Fibroblast of pulmonary artery (primary cell): Measurements from ENCODE around the gene ASXL1.
"Not testable (repeated sequence)": the region's sequence is repeated elsewhere in the genome, so short reads cannot be mapped to it uniquely, and the experiment has no call there.

Experiments used
- DNase-seq: peaks from one replicate; pipeline ENCODE4 v3.0.0-alpha.2; 2010; ENCODE audit warnings: low read depth
- H3K4me3 ChIP-seq: replicated peaks from 2 replicates; pipeline ENCODE4 v1.5.1; 2011; ENCODE audit warnings: low read depth, mild to moderate bottlenecking, control low read depth, low read length, moderate library complexity
- TF ChIP-seq, protein P1 (sequence below): IDR thresholded peaks from 2 replicates; pipeline ENCODE4 v1.5.1; 2011; ENCODE audit warnings: mild to moderate bottlenecking, control low read depth, low read length, inconsistent platforms; ENCODE audit errors: missing control alignments

The ASXL1 gene

DNA sequence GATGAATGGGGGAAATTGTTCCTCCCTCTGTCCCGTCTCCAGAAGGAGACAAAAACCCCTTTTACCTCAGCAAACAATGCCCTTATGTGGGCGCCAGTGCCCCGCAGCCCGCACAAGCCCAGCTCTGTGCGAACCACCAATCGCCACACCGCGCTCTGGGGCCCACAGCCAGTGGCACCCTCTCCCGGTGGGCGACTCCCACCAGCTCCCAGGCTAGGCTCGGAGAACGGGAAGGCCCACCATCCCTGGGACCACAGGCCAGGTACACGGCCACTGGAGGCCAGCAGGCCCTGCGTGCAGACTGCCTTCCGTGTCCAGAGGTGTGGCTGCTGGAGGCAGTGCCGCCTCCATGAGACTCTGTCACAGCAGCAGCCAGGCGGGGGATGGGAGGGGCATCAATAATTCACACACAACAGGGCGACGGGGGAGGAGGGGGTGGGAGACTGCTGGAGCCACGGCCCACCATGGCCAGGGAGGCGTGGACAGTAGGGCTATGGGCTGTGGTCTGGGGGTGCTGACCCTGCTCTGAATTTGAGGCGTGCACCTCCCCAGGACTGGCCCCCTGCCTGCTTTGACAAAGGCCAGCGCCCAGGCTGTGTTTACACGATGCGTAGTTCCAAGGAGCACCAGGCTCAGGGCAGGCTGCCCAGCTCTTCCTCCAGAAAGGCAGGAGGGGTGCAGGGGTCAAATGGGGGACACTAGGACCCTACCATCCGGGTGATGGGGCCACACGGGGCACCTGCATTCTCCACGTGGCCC lies 105.7 kb downstream of the ASXL1 start:
- H3K4me3 ChIP-seq = no peak overlapping the region
- no peak for DNase-seq
- TF ChIP-seq, protein P1, sequence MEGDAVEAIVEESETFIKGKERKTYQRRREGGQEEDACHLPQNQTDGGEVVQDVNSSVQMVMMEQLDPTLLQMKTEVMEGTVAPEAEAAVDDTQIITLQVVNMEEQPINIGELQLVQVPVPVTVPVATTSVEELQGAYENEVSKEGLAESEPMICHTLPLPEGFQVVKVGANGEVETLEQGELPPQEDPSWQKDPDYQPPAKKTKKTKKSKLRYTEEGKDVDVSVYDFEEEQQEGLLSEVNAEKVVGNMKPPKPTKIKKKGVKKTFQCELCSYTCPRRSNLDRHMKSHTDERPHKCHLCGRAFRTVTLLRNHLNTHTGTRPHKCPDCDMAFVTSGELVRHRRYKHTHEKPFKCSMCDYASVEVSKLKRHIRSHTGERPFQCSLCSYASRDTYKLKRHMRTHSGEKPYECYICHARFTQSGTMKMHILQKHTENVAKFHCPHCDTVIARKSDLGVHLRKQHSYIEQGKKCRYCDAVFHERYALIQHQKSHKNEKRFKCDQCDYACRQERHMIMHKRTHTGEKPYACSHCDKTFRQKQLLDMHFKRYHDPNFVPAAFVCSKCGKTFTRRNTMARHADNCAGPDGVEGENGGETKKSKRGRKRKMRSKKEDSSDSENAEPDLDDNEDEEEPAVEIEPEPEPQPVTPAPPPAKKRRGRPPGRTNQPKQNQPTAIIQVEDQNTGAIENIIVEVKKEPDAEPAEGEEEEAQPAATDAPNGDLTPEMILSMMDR = no peak

DNA sequence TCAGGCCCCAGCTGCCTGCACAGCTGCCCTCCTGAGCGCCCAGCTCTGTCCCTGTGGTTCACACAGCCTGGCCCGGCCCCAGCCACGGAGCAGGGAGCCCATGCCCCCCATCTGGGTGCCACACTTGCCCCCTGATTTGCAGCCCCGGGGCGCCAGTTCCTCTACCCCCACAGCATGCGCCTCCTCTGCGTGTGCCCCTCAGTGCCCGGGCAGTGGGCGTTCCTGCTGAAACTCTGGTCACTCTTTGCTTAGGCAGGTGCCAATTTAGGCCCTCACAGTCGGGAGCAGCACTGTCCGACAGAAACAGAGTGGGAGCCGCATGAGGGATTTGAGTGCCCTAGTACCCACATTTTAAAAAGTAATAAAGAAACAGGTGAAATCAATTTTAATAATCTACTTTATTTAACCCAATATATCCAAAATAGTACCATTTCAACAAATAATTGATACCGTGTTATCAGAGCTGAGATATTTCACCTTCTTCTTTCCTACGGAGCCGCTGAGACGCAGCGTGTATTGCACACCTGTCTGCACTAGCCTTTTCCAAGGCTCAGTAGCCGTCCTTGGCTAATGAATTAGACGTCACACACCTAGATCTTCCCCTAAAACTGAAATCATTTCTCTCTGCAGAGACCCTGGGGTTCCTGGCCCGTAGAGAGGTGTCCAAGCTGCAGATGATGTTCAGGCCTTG lies 106.4 kb downstream of the ASXL1 start:
- H3K4me3 ChIP-seq = no peak overlapping the region
- TF ChIP-seq, protein P1 = no peak
- DNase-seq = no peak

DNA sequence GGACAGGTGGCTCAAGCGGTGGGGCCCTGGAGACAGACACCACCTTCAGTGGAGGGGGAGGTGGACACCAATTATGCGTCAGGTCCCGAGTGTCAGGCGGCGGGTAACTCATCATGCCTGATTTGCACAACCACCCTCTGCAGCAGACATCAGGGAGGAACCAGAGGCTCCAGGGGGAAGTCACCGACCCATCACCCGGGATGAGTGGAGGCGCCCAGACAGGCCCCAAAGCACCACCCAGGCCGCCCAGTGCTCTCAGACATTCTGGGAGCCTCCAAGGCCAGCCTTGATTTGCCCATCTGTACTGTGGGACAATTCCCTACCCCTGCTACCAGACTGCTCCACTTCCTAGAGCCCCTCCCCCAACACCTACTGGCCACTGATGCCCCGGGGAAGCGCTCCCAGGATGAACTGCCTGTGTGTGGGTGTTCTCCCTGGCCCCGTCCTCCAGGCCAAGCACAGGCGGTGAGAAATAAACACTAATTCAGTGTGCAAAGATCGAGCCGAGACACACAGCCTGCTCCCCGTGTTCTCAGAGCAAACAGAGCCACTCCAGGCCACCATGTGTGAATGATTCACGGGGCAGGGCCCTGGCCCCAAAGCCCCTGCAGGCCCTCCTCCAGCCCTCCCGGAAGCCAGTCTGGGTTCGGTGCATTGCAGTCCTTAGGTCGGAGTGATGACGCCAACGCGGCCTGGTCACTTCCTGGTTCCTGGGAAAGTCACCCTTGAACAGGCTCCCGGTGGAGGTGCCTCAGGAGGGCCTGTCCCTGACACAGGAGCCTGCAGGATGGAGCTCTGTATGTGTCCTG lies 107.2 kb downstream of the ASXL1 start:
- TF ChIP-seq, protein P1 = no peak
- peak; percentile 85 for DNase-seq
- no peak overlapping the region for H3K4me3 ChIP-seq

DNA sequence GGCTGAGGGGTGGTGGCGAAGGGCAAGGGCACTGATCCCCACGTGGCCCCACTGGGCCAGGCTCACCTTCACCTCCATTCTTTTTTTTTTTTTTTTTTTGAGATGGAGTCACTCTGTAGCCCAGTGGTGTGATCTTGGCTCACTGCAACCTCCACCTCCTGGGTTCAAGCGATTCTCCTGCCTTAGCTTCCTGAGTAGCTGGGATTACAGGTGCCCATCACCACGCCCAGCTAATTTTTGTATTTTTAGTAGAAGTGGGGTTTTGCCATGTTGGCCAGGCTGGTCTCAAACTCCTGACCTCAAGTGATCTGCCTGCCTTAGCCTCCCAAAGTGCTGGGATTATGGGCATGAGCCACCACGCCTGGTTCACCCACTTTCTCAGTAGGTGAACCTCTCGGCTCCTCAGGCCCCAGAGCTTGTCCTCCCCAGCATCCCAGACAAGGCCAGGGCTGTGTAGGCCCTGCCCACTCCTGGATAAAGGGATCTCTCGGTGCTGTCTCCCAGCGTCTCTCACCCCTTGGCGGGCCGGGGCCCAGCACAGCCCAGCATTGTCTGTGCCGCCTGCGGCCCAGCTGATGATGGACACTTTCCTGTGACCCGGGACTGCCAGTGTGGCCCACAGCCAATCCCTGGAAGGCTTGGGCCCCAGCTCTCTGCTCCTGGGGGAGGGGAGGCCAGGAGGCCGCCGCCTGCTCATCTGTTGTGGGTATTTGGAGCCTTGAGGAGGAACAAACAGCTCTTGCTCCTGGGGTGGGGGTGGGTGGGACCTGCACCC lies 108.0 kb downstream of the ASXL1 start:
- DNase-seq = not testable (repeated sequence)

DNA sequence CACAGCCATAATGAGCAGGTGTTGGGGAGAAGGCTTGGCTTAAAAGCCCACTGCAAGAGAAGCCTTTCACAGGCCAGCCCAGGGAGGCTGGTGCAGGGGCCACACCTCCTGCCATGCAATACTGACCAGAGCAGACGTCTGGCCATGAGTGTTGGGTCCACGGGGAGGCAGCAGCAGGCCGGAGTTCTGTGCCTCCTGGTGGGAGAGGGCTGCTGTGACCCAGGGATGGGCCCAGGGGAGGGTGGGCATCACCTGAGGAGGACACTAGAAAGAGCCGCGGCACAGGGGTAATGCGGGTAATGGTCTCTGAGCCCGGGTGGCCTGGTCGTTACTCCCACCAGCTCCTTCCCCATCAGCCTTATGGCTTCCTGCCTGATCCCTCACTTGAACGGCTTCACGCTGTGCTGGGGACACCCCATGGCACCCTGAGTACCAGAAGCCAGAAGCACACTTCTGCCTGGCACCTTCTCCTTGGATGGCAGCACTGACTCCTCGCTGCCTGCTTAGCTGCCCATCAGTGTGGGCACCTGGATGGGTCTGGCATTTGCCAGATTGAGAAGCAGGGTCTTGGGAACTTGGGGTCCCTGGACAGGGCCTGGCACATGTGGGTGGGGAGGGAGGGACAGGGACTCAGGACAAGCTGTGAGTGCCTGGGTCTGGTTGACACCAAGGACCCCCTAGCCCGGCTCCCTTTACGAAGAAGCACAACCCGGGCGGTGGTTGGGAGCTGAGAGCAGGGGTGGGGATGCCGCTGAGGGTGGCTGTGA lies 108.8 kb downstream of the ASXL1 start:
- TF ChIP-seq, protein P1 = no peak
- no peak overlapping the region for H3K4me3 ChIP-seq
- DNase-seq = no peak

More for the DNA sequence above, 108.0 kb downstream of the ASXL1 start:
- not testable (repeated sequence) for H3K4me3 ChIP-seq

DNA sequence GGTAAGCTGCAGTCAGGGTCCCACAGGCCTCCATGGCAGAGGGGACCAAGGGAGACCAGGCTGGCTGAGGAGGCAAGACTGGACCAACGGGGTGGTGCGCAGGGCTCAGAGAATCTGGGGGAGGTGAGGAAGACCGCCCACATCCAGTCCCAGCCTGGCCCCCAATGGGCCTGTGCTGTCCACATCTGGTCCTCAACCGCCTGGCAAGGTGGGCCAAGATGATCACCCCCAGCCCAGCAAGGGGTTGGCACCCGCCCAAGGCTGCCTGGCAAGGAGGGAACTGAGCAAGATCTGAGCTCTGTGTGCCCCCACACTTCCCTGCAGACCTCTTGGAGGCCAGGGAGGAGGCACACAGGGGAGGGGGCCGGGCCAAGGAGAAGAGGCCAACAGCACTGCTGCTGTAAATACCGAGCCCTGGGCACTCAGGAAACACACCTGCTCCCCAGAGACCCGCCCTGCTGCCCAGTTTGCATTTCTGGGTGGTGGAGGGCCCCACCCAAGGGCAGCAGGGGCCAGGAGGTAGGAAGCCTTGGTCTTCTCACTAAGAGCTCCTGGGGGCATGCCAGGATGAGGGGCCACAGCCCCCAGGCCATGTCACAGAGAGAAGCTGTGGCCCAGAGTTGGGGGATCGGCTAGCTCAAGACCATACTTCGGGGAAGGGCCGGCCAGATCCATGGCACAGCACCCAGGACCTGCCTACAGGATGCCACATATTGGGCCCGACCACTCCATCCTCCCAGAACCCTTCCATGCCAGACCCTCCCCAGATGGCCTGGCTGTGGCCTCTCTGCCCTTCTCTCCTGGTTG lies 109.6 kb downstream of the ASXL1 start:
- no peak overlapping the region for H3K4me3 ChIP-seq
- no peak for DNase-seq
- TF ChIP-seq, protein P1 = no peak
